Endothelial cell of umbilical vein (primary cell): Measurements from ENCODE around the gene STYXL1. TPM values are rescaled to one million over a fixed set of nuclear protein-coding genes. Genes with fewer than 3 reads are reported as not detected.

Source experiments
- BruUV-seq: library from RNA; stranded (reverse); fragments of 400-500 nt; replicated peaks from 2 replicates; lab custom pipeline; 2021; lab: Mats Ljungman, UMichigan
- CTCF ChIA-PET: fragments of 300-600, 350-600 bp; sonication (Branson Sonifier 250); formaldehyde crosslinking; loops from one replicate; lab custom pipeline; 2021; ENCODE audit warnings: antibody characterized with exemption, inconsistent platforms; lab: Charles Lee
- POLR2A ChIA-PET: fragments of 300-600, 350-600 bp; sonication (Branson Sonifier 250); formaldehyde crosslinking; loops from one replicate; lab custom pipeline; 2021; ENCODE audit warnings: antibody characterized with exemption, inconsistent platforms; lab: Charles Lee
- DNase-seq: peaks from one replicate; pipeline ENCODE4 v3.0.0-alpha.2; 2011; ENCODE audit warnings: low read depth, low spot score
- FAIRE-seq: peaks from 2 replicates; lab custom pipeline; 2011; peaks lifted over from hg19 to GRCh38; lab: Jason Lieb, UNC
- H2AFZ ChIP-seq: 2 replicates; pipeline ENCODE4 v1.6.0; 2012; ENCODE audit warnings: low read depth, low read length, control low read depth, inconsistent platforms
- H3K27ac ChIP-seq: 2 replicates; pipeline ENCODE4 v1.5.1; 2011; ENCODE audit warnings: low read depth, mild to moderate bottlenecking, control low read depth, low read length, moderate library complexity; ENCODE audit not compliant: insufficient read depth
- H3K27me3 ChIP-seq, 2 experiments: 2 replicates each; pipeline versions ENCODE4 v1.6.0 to v1.6.1; 2011; ENCODE audit warnings: low read length in 2 of 2, mixed read lengths in 1 of 2; ENCODE audit not compliant: control insufficient read depth in 2 of 2, insufficient read depth in 2 of 2
- H3K36me3 ChIP-seq, 2 experiments: 2 replicates in 1 of 2; 3 replicates in 1 of 2; pipeline ENCODE4 v1.5.1; 2011; ENCODE audit warnings: low read length in 2 of 2, mild to moderate bottlenecking in 1 of 2, moderate library complexity in 1 of 2; ENCODE audit not compliant: control insufficient read depth in 2 of 2, insufficient read depth in 2 of 2; ENCODE audit errors: extremely low read depth in 1 of 2
- H3K4me1 ChIP-seq: 3 replicates; pipeline ENCODE4 v1.5.1; 2011; ENCODE audit warnings: mild to moderate bottlenecking, low read length; ENCODE audit not compliant: control insufficient read depth, insufficient read depth; ENCODE audit errors: extremely low read depth
- H3K4me2 ChIP-seq: 2 replicates; pipeline ENCODE4 v1.6.1; 2011; ENCODE audit warnings: low read length, control low read depth, mixed read lengths; ENCODE audit not compliant: insufficient read depth
- H3K4me3 ChIP-seq, 3 experiments: fragments of 200-600 bp in 1 of 3; sonication (generic), shearing (Covaris generic) in 1 of 3; replicated peaks in 1 of 3; 2 replicates each; pipeline ENCODE4 v1.5.1; 2011 to 2016; ENCODE audit warnings: control low read depth in 3 of 3, low read length in 3 of 3, mild to moderate bottlenecking in 2 of 3, inconsistent platforms in 1 of 3, low read depth in 1 of 3, moderate library complexity in 1 of 3; ENCODE audit not compliant: insufficient read depth in 1 of 3
- H3K79me2 ChIP-seq: 2 replicates; pipeline ENCODE4 v1.6.0; 2012; ENCODE audit warnings: low read length, inconsistent platforms; ENCODE audit not compliant: control insufficient read depth, insufficient read depth
- H3K9ac ChIP-seq: replicated peaks from 2 replicates; pipeline ENCODE3; 2011; ENCODE audit warnings: low read length, control low read depth; ENCODE audit not compliant: insufficient read depth; ENCODE audit errors: extremely low read depth
- H3K9me1 ChIP-seq: replicated peaks from 3 replicates; pipeline ENCODE4 v1.6.0; 2011; ENCODE audit warnings: mild to moderate bottlenecking, low read length; ENCODE audit not compliant: control insufficient read depth, insufficient read depth; ENCODE audit errors: extremely low read depth
- H3K9me3 ChIP-seq: replicated peaks from 2 replicates; pipeline ENCODE4 v1.5.1; 2012; ENCODE audit warnings: low read length, inconsistent platforms; ENCODE audit not compliant: control insufficient read depth, insufficient read depth
- H4K20me1 ChIP-seq: replicated peaks from 2 replicates; pipeline ENCODE3; 2011; ENCODE audit warnings: mild to moderate bottlenecking, low read length; ENCODE audit not compliant: control insufficient read depth, insufficient read depth; ENCODE audit errors: extremely low read depth
- CTCF ChIP-seq, 2 donors: IDR thresholded peaks; 1 replicate in 1 of 2; 2 replicates in 1 of 2; pipeline ENCODE4 v1.5.1; 2011; ENCODE audit warnings: low read length in 2 of 2, mild to moderate bottlenecking in 2 of 2, moderate library complexity in 2 of 2, control low read depth in 1 of 2, inconsistent platforms in 1 of 2, low read depth in 1 of 2; ENCODE audit not compliant: insufficient read depth in 1 of 2; ENCODE audit errors: extremely low read depth in 1 of 2
- EZH2 ChIP-seq: IDR thresholded peaks from 2 replicates; pipeline ENCODE4 v1.6.1; 2012; ENCODE audit warnings: borderline replicate concordance, low read depth, mild to moderate bottlenecking, moderate library complexity, low read length, inconsistent platforms; ENCODE audit not compliant: severe bottlenecking
- FOS ChIP-seq: IDR thresholded peaks from 2 replicates; pipeline ENCODE4 v1.6.1; 2011; ENCODE audit warnings: mild to moderate bottlenecking, low read length, moderate library complexity, borderline replicate concordance; ENCODE audit not compliant: insufficient read depth
- GATA2 ChIP-seq: IDR thresholded peaks from 2 replicates; pipeline ENCODE4 v1.7.0; 2011; ENCODE audit warnings: low read depth, mild to moderate bottlenecking, moderate library complexity, mixed read lengths, low read length; ENCODE audit not compliant: insufficient read length, insufficient read depth
- JUN ChIP-seq: IDR thresholded peaks from 2 replicates; pipeline ENCODE4 v1.6.1; 2011; ENCODE audit warnings: borderline replicate concordance, low read depth; ENCODE audit not compliant: insufficient read length, insufficient read depth
- MAX ChIP-seq: IDR thresholded peaks from 2 replicates; pipeline ENCODE4 v1.6.1; 2011; ENCODE audit not compliant: insufficient read depth, insufficient read length
- MYC ChIP-seq: IDR thresholded peaks from one replicate; pipeline ENCODE4 v1.6.1; 2011; ENCODE audit warnings: mild to moderate bottlenecking, low read depth, low read length
- POLR2A ChIP-seq: IDR thresholded peaks from 2 replicates; pipeline ENCODE4 v1.6.1; 2012; ENCODE audit warnings: low read depth, mild to moderate bottlenecking, control low read depth, low read length
- POLR2AphosphoS5 ChIP-seq: IDR thresholded peaks from 2 replicates; pipeline ENCODE4 v1.6.1; 2012; ENCODE audit warnings: low read depth, mild to moderate bottlenecking, control low read depth, low read length, moderate library complexity; ENCODE audit not compliant: insufficient read depth
- dilution Hi-C: fragments of 300-500 bp; cut with MboI; formaldehyde crosslinking; loops from one replicate; pipeline ENCODE4 v1.15.0; 2019; ENCODE audit warnings: low sequenced_read_pairs; ENCODE audit not compliant: extremely low pct_ligation_motif_present
- intact Hi-C: fragments of 100-400 bp; cut with micrococcal nuclease; formaldehyde crosslinking; loops from one replicate; pipeline ENCODE4 v1.10.0; 2022
- polyA plus RNA-seq, 4 experiments: library from polyadenylated mRNA; depleted of rRNA in 3 of 4; stranded (reverse) in 3 of 4; unstranded in 1 of 4; fragments of >200 nt; gene quantifications; 2 replicates each; pipeline versions ENCODE4 v1.2.1 to v1.2.3, GENCODE V29; 2011 to 2012; ENCODE audit warnings: missing spikeins in 1 of 4
- total RNA-seq: library from RNA; stranded (reverse); gene quantifications from 2 replicates; pipeline ENCODE4 v1.2.3, GENCODE V29; 2021

The STYXL1 gene
- total and polyA plus RNA-seq, 2 donors (not counting 3 experiments of a cell fraction or from before 2014, with no cell fraction given), result 23.0 to 67.6 TPM

- Histone ChIP-seq H3K36me3 (no peaks in the 10 kb centered on the region), H3K4me3 (no peak overlapping the region), H2AFZ (no peak overlapping the region), H3K9me3 (no peaks in the 10 kb centered on the region), H3K79me2 (no peaks in the 10 kb centered on the region), H3K27me3 (no peaks in the 10 kb centered on the region), H4K20me1 (no peaks in the 10 kb centered on the region), H3K4me2 (no peak overlapping the region), H3K9me1 (no peaks in the 10 kb centered on the region), H3K27ac (peak overlapping the region; percentile 43), H3K9ac (peak overlapping the region; percentile 24), H3K4me1 (peaks cover 11% of the 10 kb centered on the region)
- dilution Hi-C loops (no loop called here), intact Hi-C loops (no loop called here)
- FAIRE-seq, result peak; percentile 33
- CTCF ChIA-PET, result interaction anchor here (1.3 kb wide), 1 partner anchor 46 kb away, joined by 3 read pairs; no protein-coding TSS in a partner anchor
- POLR2A ChIA-PET, result no interaction called here
- DNase-seq, result peak; percentile 74
- BruUV-seq, result no TSS peak
- no peak for TF ChIP-seq EZH2
- no peak for TF ChIP-seq MAX
- no peak for TF ChIP-seq POLR2AphosphoS5
- no peak for TF ChIP-seq GATA2
- no peak for TF ChIP-seq FOS
- no peak for TF ChIP-seq MYC
- TF ChIP-seq POLR2A, result no peak
- TF ChIP-seq CTCF (IDR thresholded peaks at IDR 0.05; ENCODE audit: extremely low read depth in 1 of 2, insufficient read depth in 1 of 2, low read depth in 1 of 2, low read length in 2 of 2), result no peak
- no peak for TF ChIP-seq JUN
These were observed 85.0 kb downstream of the STYXL1 start for GRCh38 chr7:75962607-75963380.
